IMR-90 (cell line): ENCODE results near the gene VTN. TPM values are rescaled to one million over a fixed set of nuclear protein-coding genes. Genes with fewer than 3 reads are reported as not detected.

Experiments
- ATAC-seq: fragments of 200-7000 bp; cut with Tn5 transposase; 2 replicates; pipeline ENCODE4 v1.9.1; 2020; ENCODE audit warnings: low read depth, mild to moderate bottlenecking, moderate library complexity
- BruUV-seq: library from RNA; stranded (reverse); fragments of 400-500 nt; replicated peaks from 2 replicates; lab custom pipeline; 2021; lab: Mats Ljungman, UMichigan
- CTCF ChIA-PET: fragments of 300-600 bp; formaldehyde crosslinking; extraction: SDS; loops from one replicate; lab custom pipeline; 2021; ENCODE audit warnings: antibody characterized with exemption; lab: Yijun Ruan, JAX
- POLR2A ChIA-PET: fragments of 300-600 bp; sonication (Branson Sonifier 250); formaldehyde crosslinking; loops from one replicate; lab custom pipeline; 2022; ENCODE audit warnings: antibody characterized with exemption; ENCODE audit not compliant: unreplicated experiment; lab: Charles Lee
- DNase-seq: peaks from one replicate; pipeline ENCODE4 v3.0.0; 2013
- H2AFZ ChIP-seq: replicated peaks from 2 replicates; pipeline ENCODE3; 2013; ENCODE audit warnings: low read length, mild to moderate bottlenecking; ENCODE audit not compliant: poor library complexity
- H2AK5ac ChIP-seq: 2 replicates; pipeline ENCODE4 v1.6.1; 2013; ENCODE audit warnings: low read depth, low read length, inconsistent platforms
- H2AK9ac ChIP-seq: replicated peaks from 2 replicates; pipeline ENCODE3; 2013; ENCODE audit warnings: mild to moderate bottlenecking, low read depth, low read length, moderate library complexity; ENCODE audit not compliant: poor library complexity
- H2BK120ac ChIP-seq: 2 replicates; pipeline ENCODE4 v1.6.1; 2013; ENCODE audit warnings: low read depth, low read length, inconsistent platforms
- H2BK15ac ChIP-seq: 3 replicates; pipeline ENCODE4 v1.6.1; 2013; ENCODE audit warnings: low read depth, low read length, inconsistent platforms
- H2BK20ac ChIP-seq: 2 replicates; pipeline ENCODE4 v1.6.1; 2013; ENCODE audit warnings: low read depth, mild to moderate bottlenecking, inconsistent platforms, low read length, moderate library complexity
- H2BK5ac ChIP-seq: 2 replicates; pipeline ENCODE4 v1.6.1; 2013; ENCODE audit warnings: mild to moderate bottlenecking, low read depth, low read length, inconsistent platforms; ENCODE audit not compliant: poor library complexity, severe bottlenecking
- H3K14ac ChIP-seq: replicated peaks from 2 replicates; pipeline ENCODE4 v1.6.1; 2013; ENCODE audit warnings: low read depth, low read length, inconsistent platforms
- H3K18ac ChIP-seq: 2 replicates; pipeline ENCODE4 v1.6.1; 2013; ENCODE audit warnings: low read depth, low read length, control low read depth
- H3K23ac ChIP-seq: 2 replicates; pipeline ENCODE4 v1.6.1; 2013; ENCODE audit warnings: low read depth, low read length, inconsistent platforms
- H3K27ac ChIP-seq: 2 replicates; pipeline ENCODE4 v1.5.1; 2013; ENCODE audit warnings: mild to moderate bottlenecking, control low read depth, low read length; ENCODE audit not compliant: insufficient read depth
- H3K27me3 ChIP-seq: 2 replicates; pipeline ENCODE4 v1.6.1; 2013; ENCODE audit warnings: low read length; ENCODE audit not compliant: control insufficient read depth, insufficient read depth
- H3K36me3 ChIP-seq: 2 replicates; pipeline ENCODE4 v1.6.1; 2013; ENCODE audit warnings: low read length, mixed read lengths; ENCODE audit not compliant: control insufficient read depth, insufficient read depth
- H3K4ac ChIP-seq: 2 replicates; pipeline ENCODE4 v1.6.1; 2013; ENCODE audit warnings: low read depth, low read length, inconsistent platforms
- H3K4me1 ChIP-seq: 2 replicates; pipeline ENCODE4 v1.6.1; 2013; ENCODE audit warnings: low read length, mixed read lengths; ENCODE audit not compliant: control insufficient read depth, insufficient read depth
- H3K4me2 ChIP-seq: 2 replicates; pipeline ENCODE4 v1.6.1; 2013; ENCODE audit warnings: low read depth, mild to moderate bottlenecking, control low read depth, low read length, moderate library complexity
- H3K4me3 ChIP-seq: 2 replicates; pipeline ENCODE4 v1.5.1; 2013; ENCODE audit warnings: low read depth, mild to moderate bottlenecking, control low read depth, low read length, moderate library complexity; ENCODE audit not compliant: insufficient read depth
- H3K56ac ChIP-seq: 2 replicates; pipeline ENCODE4 v1.6.1; 2013; ENCODE audit warnings: low read length, inconsistent platforms; ENCODE audit not compliant: insufficient read depth; ENCODE audit errors: extremely low read depth
- H3K79me1 ChIP-seq, 2 experiments: 2 replicates each; pipeline ENCODE4 v1.6.1; 2013; ENCODE audit warnings: low read length in 2 of 2, inconsistent platforms in 1 of 2, low read depth in 1 of 2
- H3K9ac ChIP-seq: 2 replicates; pipeline ENCODE4 v1.6.1; 2013; ENCODE audit warnings: low read depth, low read length, control low read depth
- H3K9me1 ChIP-seq: 2 replicates; pipeline ENCODE4 v1.6.1; 2013; ENCODE audit warnings: low read length, inconsistent platforms; ENCODE audit not compliant: insufficient read depth
- H3K9me3 ChIP-seq: 2 replicates; pipeline ENCODE4 v1.6.1; 2013; ENCODE audit warnings: low read length; ENCODE audit not compliant: control insufficient read depth, insufficient read depth
- H4K20me1 ChIP-seq: 2 replicates; pipeline ENCODE4 v1.6.1; 2013; ENCODE audit warnings: low read length, inconsistent platforms; ENCODE audit not compliant: insufficient read depth
- H4K5ac ChIP-seq: 2 replicates; pipeline ENCODE4 v1.6.1; 2013; ENCODE audit warnings: mild to moderate bottlenecking, low read depth, low read length, control low read depth
- H4K8ac ChIP-seq, 2 experiments: 2 replicates each; pipeline ENCODE4 v1.6.1; 2013; ENCODE audit warnings: low read depth in 2 of 2, low read length in 2 of 2, control low read depth in 1 of 2, inconsistent platforms in 1 of 2
- H4K91ac ChIP-seq: 2 replicates; pipeline ENCODE4 v1.6.1; 2013; ENCODE audit warnings: low read depth, low read length, inconsistent platforms; ENCODE audit not compliant: insufficient read depth
- CHD1 ChIP-seq: IDR thresholded peaks from 2 replicates; pipeline ENCODE4 v1.6.1; 2012; ENCODE audit warnings: low read depth, low read length, improper control_type of control experiment
- FOS ChIP-seq: fragments of 150-350 bp; IDR thresholded peaks from 2 replicates; pipeline ENCODE4 v1.6.1; 2016; ENCODE audit warnings: low read depth, low read length
- POLR2A ChIP-seq: IDR thresholded peaks from 2 replicates; pipeline ENCODE4 v1.6.1; 2012; ENCODE audit warnings: mild to moderate bottlenecking, low read depth, low read length
- RAD21 ChIP-seq: IDR thresholded peaks from 2 replicates; pipeline ENCODE4 v1.6.1; 2012; ENCODE audit warnings: low read length, improper control_type of control experiment
- WGBS, 2 experiments: methylation state at CpG; one replicate each; pipeline versions ENCODE4 v1.1.5 to v1.1.7; 2013; ENCODE audit warnings: missing lambda C conversion rate in 2 of 2; ENCODE audit not compliant: insufficient read length in 1 of 2; ENCODE audit errors: extremely low coverage in 2 of 2; 5-methylcytosine and 5-hydroxymethylcytosine counted together
- dilution Hi-C: fragments of 300-500 bp; cut with HindIII; formaldehyde crosslinking; loops from one replicate; pipeline ENCODE4 v1.14.3; 2018; ENCODE audit warnings: low sequenced_read_pairs; ENCODE audit not compliant: unreplicated experiment
- in situ Hi-C: fragments of 300-500 bp; cut with MboI; formaldehyde crosslinking; loops from 3 replicates; pipeline ENCODE4 v1.14.3; 2019; ENCODE audit warnings: low sequenced_read_pairs, inconsistent platforms, mixed read lengths
- intact Hi-C: fragments of 100-400 bp; cut with micrococcal nuclease; formaldehyde crosslinking; loops from 2 replicates; pipeline ENCODE4 v1.10.0; 2022
- polyA plus RNA-seq, 3 experiments: library from polyadenylated mRNA; depleted of rRNA; stranded (reverse); fragments of >200 nt; gene quantifications; 2 replicates each; pipeline ENCODE4 v1.2.3, GENCODE V29; 2012; ENCODE audit warnings: low replicate concordance in 1 of 3
- total RNA-seq: library from RNA; depleted of rRNA; stranded (reverse); fragments of >200 nt; gene quantifications from 2 replicates; pipeline ENCODE4 v1.2.3, GENCODE V29; 2012
- TF ChIP-seq, protein P1 (sequence below): conservative IDR thresholded peaks from 2 replicates; pipeline ENCODE4 v1.5.1; 2012; ENCODE audit warnings: mild to moderate bottlenecking, low read depth, low read length, improper control_type of control experiment

VTN gene
- total and polyA plus RNA-seq, 2 of the 4 experiments (the other 2 are of a cell fraction), result 0.18 to 1.0 TPM

DNA sequence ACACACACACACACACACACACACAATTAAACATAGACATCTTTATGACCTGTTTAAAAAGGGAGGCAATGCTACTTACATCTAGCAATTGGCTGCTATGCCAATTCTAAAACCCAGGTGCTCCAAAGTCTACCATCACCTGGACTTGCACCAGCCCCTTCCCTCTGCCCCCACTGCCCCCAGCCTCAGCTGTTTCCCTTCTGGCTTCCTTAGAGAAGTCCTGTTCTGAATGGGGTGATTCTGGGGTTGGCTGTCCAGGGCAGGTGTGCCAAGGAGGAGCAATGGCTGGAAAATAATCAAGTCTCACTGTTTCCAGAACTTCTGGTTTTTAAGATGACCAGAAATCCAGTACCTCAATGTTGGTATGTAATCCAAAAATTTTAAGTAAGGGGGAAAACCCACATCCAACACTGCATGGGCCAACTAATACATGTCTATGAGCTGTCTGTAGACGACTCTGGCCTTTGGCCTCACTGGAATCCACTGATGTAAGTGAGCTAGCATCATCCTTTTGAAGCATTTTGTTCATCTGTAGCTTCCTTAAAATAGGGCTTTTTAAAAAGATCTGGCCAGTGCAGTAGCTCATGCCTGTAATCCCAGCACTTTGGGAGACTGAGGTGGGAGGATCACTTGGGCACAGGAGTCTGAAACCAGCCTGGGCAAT, 36.9 kb downstream of the VTN start:
- Histone ChIP-seq H2AFZ (no peak overlapping the region), H2BK5ac (no peak overlapping the region), H4K5ac (no peak overlapping the region), H2BK120ac (no peak overlapping the region), H3K27ac (no peak overlapping the region), H3K4me2 (no peak overlapping the region), H3K27me3 (no peaks in the 10 kb centered on the region), H3K56ac (no peak overlapping the region), H2BK15ac (no peak overlapping the region), H4K8ac (no peak overlapping the region), H3K4ac (no peak overlapping the region), H3K4me1 (peaks cover 14% of the 10 kb centered on the region), H2AK9ac (no peak overlapping the region), H3K9ac (no peak overlapping the region), H4K91ac (no peak overlapping the region), H2BK20ac (no peak overlapping the region), H3K18ac (no peak overlapping the region), H3K79me1 (peaks cover 37 to 81% of the 10 kb centered on the region in 2 experiments), H4K20me1 (peaks cover 34% of the 10 kb centered on the region; the same call in 1 of the 2 replicates), H3K14ac (no peak overlapping the region), H3K23ac (no peak overlapping the region), H3K4me3 (no peak overlapping the region), H2AK5ac (no peak overlapping the region), H3K9me1 (peaks cover 11% of the 10 kb centered on the region), H3K36me3 (peaks cover 27% of the 10 kb centered on the region), H3K9me3 (no peaks in the 10 kb centered on the region)
- in situ Hi-C loops (loop anchor here (25.0 kb wide), 1 partner anchor 796 kb away; no protein-coding TSS in a partner anchor), intact Hi-C loops (loop anchor here (5.0 to 10.0 kb wide), 2 partner anchors 81 to 288 kb away; partner anchors contain the start of gene NLK), dilution Hi-C loops (no loop called here)
- DNase-seq (peak; percentile 53), ATAC-seq (no peak)
- ChIA-PET POLR2A (no interaction called here), CTCF (interaction anchor here (0.8 kb wide), 1 partner anchor 82 kb away, joined by 3 read pairs; no protein-coding TSS in a partner anchor)
- no TSS peak for BruUV-seq
- TF ChIP-seq, protein P1, sequence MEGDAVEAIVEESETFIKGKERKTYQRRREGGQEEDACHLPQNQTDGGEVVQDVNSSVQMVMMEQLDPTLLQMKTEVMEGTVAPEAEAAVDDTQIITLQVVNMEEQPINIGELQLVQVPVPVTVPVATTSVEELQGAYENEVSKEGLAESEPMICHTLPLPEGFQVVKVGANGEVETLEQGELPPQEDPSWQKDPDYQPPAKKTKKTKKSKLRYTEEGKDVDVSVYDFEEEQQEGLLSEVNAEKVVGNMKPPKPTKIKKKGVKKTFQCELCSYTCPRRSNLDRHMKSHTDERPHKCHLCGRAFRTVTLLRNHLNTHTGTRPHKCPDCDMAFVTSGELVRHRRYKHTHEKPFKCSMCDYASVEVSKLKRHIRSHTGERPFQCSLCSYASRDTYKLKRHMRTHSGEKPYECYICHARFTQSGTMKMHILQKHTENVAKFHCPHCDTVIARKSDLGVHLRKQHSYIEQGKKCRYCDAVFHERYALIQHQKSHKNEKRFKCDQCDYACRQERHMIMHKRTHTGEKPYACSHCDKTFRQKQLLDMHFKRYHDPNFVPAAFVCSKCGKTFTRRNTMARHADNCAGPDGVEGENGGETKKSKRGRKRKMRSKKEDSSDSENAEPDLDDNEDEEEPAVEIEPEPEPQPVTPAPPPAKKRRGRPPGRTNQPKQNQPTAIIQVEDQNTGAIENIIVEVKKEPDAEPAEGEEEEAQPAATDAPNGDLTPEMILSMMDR, result no peak
- TF ChIP-seq CHD1 (no peak), POLR2A (no peak), FOS (no peak), RAD21 (no peak)
- no CpG with 5 or more reads among the region's 1 CpG for WGBS, 2 experiments
